GM12864 (cell line): ENCODE measurements around the gene HIPK4.

ENCODE experiments used
- DNase-seq: peaks from one replicate; pipeline ENCODE4 v3.0.0-alpha.2; 2011; ENCODE audit warnings: low read depth
- H3K4me3 ChIP-seq: 2 replicates; pipeline ENCODE4 v1.5.1; 2011; ENCODE audit warnings: mild to moderate bottlenecking, low read depth, low read length, control low read depth
- CTCF ChIP-seq: IDR thresholded peaks from 2 replicates; pipeline ENCODE4 v1.5.1; 2011; ENCODE audit warnings: low read depth, mild to moderate bottlenecking, moderate library complexity, low read length, control low read depth, inconsistent platforms; ENCODE audit errors: missing control alignments

The HIPK4 gene

GRCh38 chr19:40416918-40417642 lies 27.1 kb upstream of the HIPK4 start:
- DNase-seq = peak; percentile 55
- TF ChIP-seq CTCF = no peak
- H3K4me3 ChIP-seq = no peak overlapping the region

GRCh38 chr19:40415768-40416167 lies 25.8 kb upstream of the HIPK4 start:
- no peak for TF ChIP-seq CTCF
- DNase-seq = no peak
- no peak overlapping the region for H3K4me3 ChIP-seq

- H3K4me3 ChIP-seq = no peak overlapping the region
- DNase-seq = no peak
- no peak for TF ChIP-seq CTCF
These were observed 24.9 kb upstream of the HIPK4 start for GRCh38 chr19:40414542-40415535.

DNA sequence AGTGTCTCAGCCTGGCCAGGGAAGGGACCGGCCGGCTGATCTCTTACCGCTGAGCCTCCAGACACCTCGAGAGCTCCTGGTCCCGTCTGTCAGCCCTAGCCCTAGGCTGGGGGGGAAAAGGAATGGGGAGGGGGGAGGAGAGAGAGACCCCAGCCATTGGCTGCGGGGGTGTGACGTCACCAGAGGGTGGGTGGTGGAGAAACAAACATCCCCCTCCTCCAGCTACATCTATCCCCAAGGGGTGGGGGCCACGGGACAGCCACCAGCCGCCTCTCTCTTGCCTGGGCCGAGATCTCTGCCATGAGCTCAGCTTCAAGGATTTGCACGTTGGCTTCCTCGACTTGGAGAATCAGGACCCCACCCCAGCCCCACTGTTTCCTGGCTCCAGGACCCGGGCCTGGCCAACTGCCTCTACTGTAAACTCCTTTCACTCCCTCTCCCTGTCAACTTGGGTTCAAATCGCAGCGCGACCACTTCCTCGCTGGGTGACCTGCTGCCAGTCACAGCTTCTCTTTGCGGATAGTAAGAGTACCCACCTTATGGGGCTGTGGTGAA lies 23.4 kb upstream of the HIPK4 start, which contains the start of gene PRX:
PRX (minus strand) TSS at position 88 of the 555 bp plus-strand sequence. CDS start 5,446 bp downstream, outside the sequence.
- no peak within 1 kb of the TSS for H3K4me3 ChIP-seq
- DNase-seq = no peak
- TF ChIP-seq CTCF = no peak

DNA sequence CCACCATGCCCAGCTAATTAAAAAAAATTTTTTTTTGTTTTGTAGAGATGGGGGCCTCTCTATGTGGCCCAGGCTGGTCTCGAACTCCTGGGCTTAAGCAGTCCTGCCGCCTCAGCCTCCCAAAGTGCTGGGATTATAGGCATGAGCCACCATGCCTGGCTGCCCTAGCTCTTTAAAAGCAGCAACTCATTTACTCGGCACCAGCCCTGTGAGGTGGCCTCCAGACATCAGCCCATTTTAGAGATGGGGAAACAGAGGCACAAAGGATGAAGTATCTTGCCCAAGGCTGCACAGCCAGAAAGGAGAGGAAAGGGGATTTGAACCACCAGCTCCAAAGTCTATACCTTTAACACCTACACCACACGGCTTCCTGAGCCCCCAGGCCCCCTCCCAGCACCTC lies 22.9 kb upstream of the HIPK4 start:
- no peak for TF ChIP-seq CTCF
- no peak for DNase-seq
- H3K4me3 ChIP-seq = no peak overlapping the region

GRCh38 chr19:40411958-40412499 lies 22.0 kb upstream of the HIPK4 start:
- no peak for TF ChIP-seq CTCF
- DNase-seq = no peak
- H3K4me3 ChIP-seq = no peak overlapping the region
